Activated CD4-positive, alpha-beta memory T cell treated with anti-CD3 and anti-CD28 coated beads, Interleukin-2, amount 10 ng/mL, durations not matched to agents 7 days and 5 days (primary cell): ENCODE data around the gene PEPD. TPM values are rescaled to one million over a fixed set of nuclear protein-coding genes. Genes with fewer than 3 reads are reported as not detected.

Source experiments
- CTCF ChIA-PET: fragments of 350-600 bp; sonication (Branson Sonifier 250); formaldehyde crosslinking; loops from one replicate; lab custom pipeline; 2021; ENCODE audit warnings: antibody characterized with exemption, inconsistent platforms; lab: Charles Lee
- POLR2A ChIA-PET: fragments of 350-600 bp; sonication (Branson Sonifier 250); formaldehyde crosslinking; loops from one replicate; lab custom pipeline; 2021; ENCODE audit warnings: antibody characterized with exemption; lab: Charles Lee
- DNase-seq: peaks from one replicate; pipeline ENCODE4 v3.0.0-alpha.2; 2020
- H3K27ac Mint-ChIP-seq: one replicate; pipeline ENCODE4 v1.8.0; 2021; ENCODE audit warnings: mild to moderate bottlenecking, mixed read lengths
- H3K27me3 Mint-ChIP-seq: one replicate; pipeline ENCODE4 v1.8.0; 2021; ENCODE audit warnings: mixed read lengths
- H3K36me3 Mint-ChIP-seq: one replicate; pipeline ENCODE4 v1.8.0; 2021; ENCODE audit warnings: low read depth, mixed read lengths
- H3K4me1 Mint-ChIP-seq: one replicate; pipeline ENCODE4 v1.8.0; 2021; ENCODE audit warnings: mixed read lengths
- H3K4me3 Mint-ChIP-seq: one replicate; pipeline ENCODE4 v1.8.0; 2021; ENCODE audit warnings: mild to moderate bottlenecking, mixed read lengths
- H3K9me3 Mint-ChIP-seq: one replicate; pipeline ENCODE4 v1.8.0; 2021; ENCODE audit warnings: mixed read lengths
- total RNA-seq, 2 experiments: library from RNA; stranded (reverse); gene quantifications; one replicate each; pipeline ENCODE4 v1.2.3, GENCODE V29; 2021

Gene PEPD
- total RNA-seq, 2 experiments from 2014 or later = 33.3 to 36.6 TPM

- Mint-ChIP-seq H3K9me3 (no peaks in the 10 kb centered on the region), H3K4me1 (peaks cover 11% of the 10 kb centered on the region), H3K36me3 (no peaks in the 10 kb centered on the region), H3K27me3 (no peaks in the 10 kb centered on the region), H3K27ac (no peak overlapping the region), H3K4me3 (no peak overlapping the region)
- ChIA-PET CTCF (no interaction called here), POLR2A (no interaction called here)
- DNase-seq = no peak
Measured at GRCh38 chr19:33445442-33446329, 75.9 kb downstream of the PEPD start.

- DNase-seq = no peak
- Mint-ChIP-seq H3K4me3 (no peak overlapping the region), H3K27me3 (no peaks in the 10 kb centered on the region), H3K9me3 (no peaks in the 10 kb centered on the region), H3K4me1 (peaks cover 11% of the 10 kb centered on the region), H3K36me3 (no peaks in the 10 kb centered on the region), H3K27ac (no peak overlapping the region)
- POLR2A ChIA-PET = no interaction called here
- CTCF ChIA-PET = no interaction called here
Measured at GRCh38 chr19:33444562-33445441, 76.8 kb downstream of the PEPD start.

GRCh38 chr19:33443638-33444561 is 77.7 kb downstream of the PEPD start:
- Mint-ChIP-seq H3K9me3 (no peaks in the 10 kb centered on the region), H3K27ac (no peak overlapping the region), H3K36me3 (no peaks in the 10 kb centered on the region), H3K4me1 (peaks cover 11% of the 10 kb centered on the region), H3K4me3 (no peak overlapping the region), H3K27me3 (no peaks in the 10 kb centered on the region)
- ChIA-PET POLR2A (no interaction called here), CTCF (no interaction called here)
- DNase-seq = no peak

- DNase-seq = no peak
- ChIA-PET POLR2A (no interaction called here), CTCF (no interaction called here)
- no peak overlapping the region for H3K4me3 Mint-ChIP-seq
- H3K9me3 Mint-ChIP-seq = no peaks in the 10 kb centered on the region
- H3K27ac Mint-ChIP-seq = no peak overlapping the region
- no peaks in the 10 kb centered on the region for H3K36me3 Mint-ChIP-seq
- no peaks in the 10 kb centered on the region for H3K27me3 Mint-ChIP-seq
- peaks cover 11% of the 10 kb centered on the region for H3K4me1 Mint-ChIP-seq
Measured at GRCh38 chr19:33442706-33443105, 78.9 kb downstream of the PEPD start.

GRCh38 chr19:33441828-33442227 is 79.8 kb downstream of the PEPD start:
- Mint-ChIP-seq H3K36me3 (no peaks in the 10 kb centered on the region), H3K4me1 (peaks cover 11% of the 10 kb centered on the region), H3K9me3 (no peaks in the 10 kb centered on the region), H3K4me3 (no peak overlapping the region), H3K27me3 (no peaks in the 10 kb centered on the region), H3K27ac (no peak overlapping the region)
- POLR2A ChIA-PET = no interaction called here
- CTCF ChIA-PET = no interaction called here
- DNase-seq = no peak

GRCh38 chr19:33441277-33441699 is 80.3 kb downstream of the PEPD start:
- H3K36me3 Mint-ChIP-seq = no peaks in the 10 kb centered on the region

GRCh38 chr19:33440682-33441081 is 80.9 kb downstream of the PEPD start:
- ChIA-PET POLR2A (no interaction called here), CTCF (no interaction called here)
- DNase-seq = no peak
- Mint-ChIP-seq H3K36me3 (no peaks in the 10 kb centered on the region), H3K4me1 (peaks cover 11% of the 10 kb centered on the region), H3K27ac (no peak overlapping the region), H3K9me3 (no peaks in the 10 kb centered on the region), H3K4me3 (no peak overlapping the region), H3K27me3 (no peaks in the 10 kb centered on the region)

More at GRCh38 chr19:33441277-33441699, 80.3 kb downstream of the PEPD start:
- H3K4me1 Mint-ChIP-seq = peaks cover 11% of the 10 kb centered on the region
- H3K27me3 Mint-ChIP-seq = no peaks in the 10 kb centered on the region
- DNase-seq = peak; percentile 31
- no peak overlapping the region for H3K4me3 Mint-ChIP-seq
- POLR2A ChIA-PET = no interaction called here
- H3K27ac Mint-ChIP-seq = no peak overlapping the region
- CTCF ChIA-PET = no interaction called here
- no peaks in the 10 kb centered on the region for H3K9me3 Mint-ChIP-seq

GRCh38 chr19:33440241-33440640 is 81.3 kb downstream of the PEPD start:
- no peak for DNase-seq
- Mint-ChIP-seq H3K36me3 (no peaks in the 10 kb centered on the region), H3K9me3 (no peaks in the 10 kb centered on the region), H3K4me1 (peaks cover 11% of the 10 kb centered on the region), H3K27me3 (no peaks in the 10 kb centered on the region), H3K27ac (no peak overlapping the region), H3K4me3 (no peak overlapping the region)
- POLR2A ChIA-PET = no interaction called here
- CTCF ChIA-PET = no interaction called here

- no peak for DNase-seq
- Mint-ChIP-seq H3K36me3 (no peaks in the 10 kb centered on the region), H3K4me3 (no peak overlapping the region), H3K27me3 (no peaks in the 10 kb centered on the region), H3K27ac (no peak overlapping the region), H3K4me1 (peaks cover 11% of the 10 kb centered on the region), H3K9me3 (no peaks in the 10 kb centered on the region)
- ChIA-PET POLR2A (no interaction called here), CTCF (no interaction called here)
Measured at GRCh38 chr19:33438987-33439781, 82.4 kb downstream of the PEPD start.

- DNase-seq = no peak
- Mint-ChIP-seq H3K4me3 (no peak overlapping the region), H3K27me3 (no peaks in the 10 kb centered on the region), H3K27ac (no peak overlapping the region), H3K36me3 (no peaks in the 10 kb centered on the region), H3K9me3 (no peaks in the 10 kb centered on the region), H3K4me1 (peaks cover 11% of the 10 kb centered on the region)
- ChIA-PET CTCF (no interaction called here), POLR2A (no interaction called here)
Measured at GRCh38 chr19:33437821-33438671, 83.5 kb downstream of the PEPD start.

- POLR2A ChIA-PET = no interaction called here
Measured at GRCh38 chr19:33437393-33437820, 84.2 kb downstream of the PEPD start.

More at GRCh38 chr19:33437393-33437820, 84.2 kb downstream of the PEPD start:
- Mint-ChIP-seq H3K27me3 (no peaks in the 10 kb centered on the region), H3K4me3 (no peak overlapping the region), H3K27ac (no peak overlapping the region), H3K4me1 (peaks cover 11% of the 10 kb centered on the region), H3K9me3 (no peaks in the 10 kb centered on the region), H3K36me3 (no peaks in the 10 kb centered on the region)
- CTCF ChIA-PET = no interaction called here
- DNase-seq = no peak
